K562 (cell line): Measurements from ENCODE around the gene ZFP36. TPM values are rescaled to one million over a fixed set of nuclear protein-coding genes. Genes with fewer than 3 reads are reported as not detected.

Experiments
- CCAR2 ChIP-seq: fragments of 200-400 bp; formaldehyde crosslinking; IDR thresholded peaks from 2 replicates; pipeline ENCODE4 v1.6.1; 2017; ENCODE audit warnings: mild to moderate bottlenecking, low read depth, low read length
- FOSL1 ChIP-seq: fragments of 200-800 bp; sonication (Bioruptor generic); conservative IDR thresholded peaks from 2 replicates; pipeline ENCODE4 v1.6.1; 2016; ENCODE audit warnings: missing genetic modification characterization, missing compliant biosample characterization
- FOXK1 ChIP-seq: sonication (generic); formaldehyde crosslinking; IDR thresholded peaks from 2 replicates; pipeline ENCODE4 v1.8.0; 2022; ENCODE audit warnings: missing genetic modification reagents, mild to moderate bottlenecking, borderline replicate concordance
- GATAD2A ChIP-seq: fragments of 450-650 bp; IDR thresholded peaks from 2 replicates; pipeline ENCODE4 v1.6.1; 2017
- PHB2 ChIP-seq: fragments of 450-650 bp; IDR thresholded peaks from 2 replicates; pipeline ENCODE4 v1.6.1; 2017; ENCODE audit warnings: low read depth
- POLR2G ChIP-seq: fragments of 200-400 bp; formaldehyde crosslinking; IDR thresholded peaks from 2 replicates; pipeline ENCODE4 v1.6.1; 2017; ENCODE audit warnings: low read depth, mild to moderate bottlenecking, antibody characterized with exemption, low read length, moderate library complexity
- PREB ChIP-seq: sonication (generic); formaldehyde crosslinking; IDR thresholded peaks from 2 replicates; pipeline ENCODE4 v1.8.1; 2023; ENCODE audit warnings: mild to moderate bottlenecking, missing genetic modification reagents
- RNF219 ChIP-seq: fragments of 250-450 bp; sonication (Bioruptor Pico); IDR thresholded peaks from 2 replicates; pipeline ENCODE4 v1.5.0; 2022; ENCODE audit warnings: mild to moderate bottlenecking
- SIRT6 ChIP-seq: IDR thresholded peaks from one replicate; pipeline ENCODE4 v1.6.1; 2012; ENCODE audit warnings: low read depth, mild to moderate bottlenecking, control low read depth, inconsistent platforms, low read length, moderate library complexity
- SOX6 ChIP-seq: fragments of 450-650 bp; IDR thresholded peaks from 2 replicates; pipeline ENCODE4 v1.6.1; 2014; ENCODE audit warnings: mild to moderate bottlenecking
- SREBF2 ChIP-seq: sonication (generic); formaldehyde crosslinking; IDR thresholded peaks from 2 replicates; pipeline ENCODE4 v1.4.0; 2020; ENCODE audit warnings: mild to moderate bottlenecking, missing genetic modification reagents
- TRIM24 ChIP-seq, 2 experiments: fragments of 450-650 bp; IDR thresholded peaks; 2 replicates each; pipeline ENCODE4 v1.6.1; 2016
- ZBTB9 ChIP-seq: fragments of 450-650 bp; formaldehyde crosslinking; IDR thresholded peaks from 2 replicates; pipeline ENCODE4 v1.4.0; 2020; ENCODE audit warnings: mild to moderate bottlenecking, moderate library complexity
- ZKSCAN1 ChIP-seq: fragments of 150-350 bp; IDR thresholded peaks from 2 replicates; pipeline ENCODE4 v1.6.1; 2016; ENCODE audit warnings: low read depth, low read length
- ZNF239 ChIP-seq: fragments of 250-450 bp; sonication (Bioruptor Pico); IDR thresholded peaks from 2 replicates; pipeline ENCODE4 v1.4.0; 2020; ENCODE audit warnings: mild to moderate bottlenecking
- ZNF766 ChIP-seq: fragments of 200-800 bp; sonication (Bioruptor generic); conservative IDR thresholded peaks from 2 replicates; pipeline ENCODE4 v1.6.1; 2016; ENCODE audit warnings: missing genetic modification characterization, missing compliant biosample characterization
- ZNF778 ChIP-seq: fragments of 450-650 bp; formaldehyde crosslinking; IDR thresholded peaks from 2 replicates; pipeline ENCODE4 v1.4.0; 2020; ENCODE audit warnings: mild to moderate bottlenecking, moderate library complexity
- polyA plus RNA-seq, 8 experiments: library from polyadenylated mRNA; depleted of rRNA in 4 of 8; stranded (reverse) in 5 of 8; unstranded in 3 of 8; fragments of >200 nt; fragmentation: Nextera tagmentation in 2 of 8; fragmentation: Illumina TruSeq in 1 of 8; extraction: Ambion mirVana in 2 of 8; extraction: Trizol in 1 of 8; gene quantifications; 2 replicates each; pipeline versions ENCODE4 v1.2.1 to v1.2.3, GENCODE V29; 2011 to 2014; ENCODE audit warnings: inconsistent platforms in 1 of 8, missing spikeins in 1 of 8
- total RNA-seq, 7 experiments: library from RNA; depleted of rRNA in 6 of 7; stranded (reverse); fragments of >200 nt in 6 of 7; fragmentation: Illumina TruSeq in 2 of 7; extraction: Trizol in 2 of 7; gene quantifications; 2 replicates each; pipeline versions ENCODE4 v1.2.1 to v1.2.3, GENCODE V29; 2011 to 2021; ENCODE audit warnings: low replicate concordance in 1 of 7
- TF ChIP-seq, protein P1 (sequence below): fragments of 250-450 bp; sonication (Bioruptor Pico); IDR thresholded peaks from 2 replicates; pipeline ENCODE4 v1.5.1; 2021; ENCODE audit warnings: mild to moderate bottlenecking
- TF ChIP-seq, protein P2 (sequence below): fragments of 250-450 bp; sonication (Bioruptor Pico); IDR thresholded peaks from 2 replicates; pipeline ENCODE4 v1.8.0; 2022; ENCODE audit warnings: moderate library complexity, mild to moderate bottlenecking, inconsistent platforms
- TF ChIP-seq, protein P3 (sequence below): sonication (generic); formaldehyde crosslinking; IDR thresholded peaks from 2 replicates; pipeline ENCODE4 v1.5.0; 2020; ENCODE audit warnings: missing genetic modification reagents
- TF ChIP-seq, protein P4 (sequence below): sonication (generic); formaldehyde crosslinking; IDR thresholded peaks from 2 replicates; pipeline ENCODE4 v1.8.0; 2022; ENCODE audit warnings: mild to moderate bottlenecking, missing genetic modification reagents

Gene ZFP36
- total and polyA plus RNA-seq, 9 of the 15 experiments (the other 6 are each of a cell fraction or from before 2014, with no cell fraction given), result 1.0 to 20.1 (median 3.5) TPM

DNA sequence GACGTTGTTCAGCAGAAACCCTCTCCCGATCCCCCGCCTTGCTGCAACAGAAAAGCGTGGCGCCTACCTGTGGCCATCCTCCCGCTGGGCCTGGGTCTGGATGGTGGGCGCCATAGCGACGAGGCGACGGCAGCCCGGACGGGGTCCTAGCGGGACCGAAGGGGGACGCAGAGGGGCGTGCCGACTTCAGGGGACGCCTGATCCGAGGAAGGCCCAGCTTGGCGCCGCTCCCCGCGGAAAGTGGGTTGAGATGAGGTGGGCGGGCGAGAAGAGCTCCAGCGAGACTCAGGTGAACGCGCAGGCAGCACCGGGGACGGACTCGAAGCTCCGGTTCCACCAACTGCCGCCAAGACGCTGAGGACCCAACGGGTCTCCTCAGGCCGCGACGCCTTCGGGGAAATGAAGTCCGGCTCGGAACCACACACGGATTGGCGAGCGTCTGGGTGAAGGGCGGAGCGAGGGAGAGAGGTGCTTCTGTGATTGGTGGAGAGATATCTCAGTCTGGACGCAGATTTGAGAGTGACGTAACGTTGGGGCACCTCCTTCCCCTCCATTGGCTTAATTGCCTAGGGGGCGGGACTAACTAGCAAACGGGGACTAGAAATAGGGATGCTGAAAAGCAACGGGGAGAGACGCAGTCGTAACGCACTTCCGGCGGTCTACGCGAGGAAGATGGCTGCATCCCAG is 15.8 kb upstream of the ZFP36 start, which contains the start of the genes MED29 and PAF1 (continued):
- no peak for TF ChIP-seq PREB
- peak; percentile 28; the same call in 1 of the 2 replicates for TF ChIP-seq FOXK1 (CRISPR knock-in tag)
- peak; percentile 52 for TF ChIP-seq FOSL1 (tag)
- TF ChIP-seq SREBF2 (CRISPR knock-in tag), result no peak
- no peak for TF ChIP-seq PHB2
- no peak; the same call in 1 of the 2 replicates for TF ChIP-seq ZNF766
- no peak for TF ChIP-seq RNF219 (CRISPR knock-in tag)
- no peak for TF ChIP-seq SIRT6
- TF ChIP-seq, protein P1, sequence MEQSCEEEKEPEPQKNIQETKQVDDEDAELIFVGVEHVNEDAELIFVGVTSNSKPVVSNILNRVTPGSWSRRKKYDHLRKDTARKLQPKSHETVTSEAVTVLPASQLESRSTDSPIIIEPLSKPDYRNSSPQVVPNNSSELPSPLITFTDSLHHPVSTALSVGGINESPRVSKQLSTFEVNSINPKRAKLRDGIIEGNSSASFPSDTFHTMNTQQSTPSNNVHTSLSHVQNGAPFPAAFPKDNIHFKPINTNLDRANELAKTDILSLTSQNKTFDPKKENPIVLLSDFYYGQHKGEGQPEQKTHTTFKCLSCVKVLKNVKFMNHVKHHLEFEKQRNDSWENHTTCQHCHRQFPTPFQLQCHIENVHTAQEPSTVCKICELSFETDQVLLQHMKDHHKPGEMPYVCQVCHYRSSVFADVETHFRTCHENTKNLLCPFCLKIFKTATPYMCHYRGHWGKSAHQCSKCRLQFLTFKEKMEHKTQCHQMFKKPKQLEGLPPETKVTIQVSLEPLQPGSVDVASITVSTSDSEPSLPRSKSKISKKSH, result no peak
- 0 out of 2 replicates have a peak, but pooled peaks have one; percentile 39 for TF ChIP-seq GATAD2A
- peak; percentile 61; the same call in 1 of the 2 replicates for TF ChIP-seq ZBTB9 (CRISPR knock-in tag)
- TF ChIP-seq TRIM24 (IDR thresholded peaks at IDR 0.05), result no peak
- no peak for TF ChIP-seq SOX6
- TF ChIP-seq, protein P2, sequence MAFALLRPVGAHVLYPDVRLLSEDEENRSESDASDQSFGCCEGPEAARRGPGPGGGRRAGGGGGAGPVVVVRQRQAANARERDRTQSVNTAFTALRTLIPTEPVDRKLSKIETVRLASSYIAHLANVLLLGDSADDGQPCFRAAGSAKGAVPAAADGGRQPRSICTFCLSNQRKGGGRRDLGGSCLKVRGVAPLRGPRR (CRISPR knock-in tag), result no peak
- no peak for TF ChIP-seq ZNF778 (CRISPR knock-in tag)
- TF ChIP-seq CCAR2, result no peak
- TF ChIP-seq, protein P3, sequence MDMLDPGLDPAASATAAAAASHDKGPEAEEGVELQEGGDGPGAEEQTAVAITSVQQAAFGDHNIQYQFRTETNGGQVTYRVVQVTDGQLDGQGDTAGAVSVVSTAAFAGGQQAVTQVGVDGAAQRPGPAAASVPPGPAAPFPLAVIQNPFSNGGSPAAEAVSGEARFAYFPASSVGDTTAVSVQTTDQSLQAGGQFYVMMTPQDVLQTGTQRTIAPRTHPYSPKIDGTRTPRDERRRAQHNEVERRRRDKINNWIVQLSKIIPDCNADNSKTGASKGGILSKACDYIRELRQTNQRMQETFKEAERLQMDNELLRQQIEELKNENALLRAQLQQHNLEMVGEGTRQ (CRISPR knock-in tag), result no peak
- peak; percentile 35; the same call in 1 of the 2 replicates for TF ChIP-seq ZKSCAN1
- TF ChIP-seq ZNF239 (CRISPR knock-in tag), result no peak
- TF ChIP-seq, protein P4, sequence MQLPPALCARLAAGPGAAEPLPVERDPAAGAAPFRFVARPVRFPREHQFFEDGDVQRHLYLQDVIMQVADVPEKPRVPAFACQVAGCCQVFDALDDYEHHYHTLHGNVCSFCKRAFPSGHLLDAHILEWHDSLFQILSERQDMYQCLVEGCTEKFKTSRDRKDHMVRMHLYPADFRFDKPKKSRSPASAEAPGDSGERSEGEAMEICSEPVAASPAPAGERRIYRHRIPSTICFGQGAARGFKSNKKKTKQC (CRISPR knock-in tag), result peak; percentile 88
- TF ChIP-seq POLR2G, result peak; percentile 96
